Thymus (tissue), 14 donors: ENCODE measurements around the gene SDHAF1. TPM values are rescaled to one million over a fixed set of nuclear protein-coding genes. Genes with fewer than 3 reads are reported as not detected.
A peak's percentile ranks its signal among the peaks of the same experiment; 100 is the strongest.
"Not testable (repeated sequence)": the region's sequence is repeated elsewhere in the genome, so short reads cannot be mapped to it uniquely, and the experiment has no call there.

Experiments used
- DNase-seq, 9 donors: peaks; one replicate each; pipeline ENCODE4 v3.0.0-alpha.2; 2013; ENCODE audit warnings: low spot score in 9 of 9, low read depth in 6 of 9, missing footprints in 1 of 9
- H3K27ac ChIP-seq, 2 donors: one replicate each; pipeline ENCODE4 v1.5.1; 2013; ENCODE audit warnings: control low read depth in 1 of 2, low read depth in 1 of 2, low read length in 1 of 2, mild to moderate bottlenecking in 1 of 2, moderate library complexity in 1 of 2
- H3K27me3 ChIP-seq, 2 donors: one replicate each; pipeline ENCODE4 v1.5.1; 2013; ENCODE audit warnings: low read length in 1 of 2; ENCODE audit not compliant: control insufficient read depth in 2 of 2, insufficient read depth in 1 of 2
- H3K36me3 ChIP-seq, 2 donors: one replicate each; pipeline ENCODE4 v1.5.1; 2013; ENCODE audit warnings: low read length in 1 of 2, mild to moderate bottlenecking in 1 of 2, moderate library complexity in 1 of 2; ENCODE audit not compliant: control insufficient read depth in 2 of 2, insufficient read depth in 2 of 2
- H3K4me1 ChIP-seq, 2 donors: one replicate each; pipeline ENCODE4 v1.5.1; 2013; ENCODE audit warnings: low read length in 2 of 2; ENCODE audit not compliant: control insufficient read depth in 2 of 2, insufficient read depth in 2 of 2
- H3K4me3 ChIP-seq, 2 donors: one replicate each; pipeline ENCODE4 v1.5.1; 2013; ENCODE audit warnings: low read length in 2 of 2, control low read depth in 1 of 2, mild to moderate bottlenecking in 1 of 2
- H3K9me3 ChIP-seq, 2 donors: one replicate each; pipeline ENCODE4 v1.5.1; 2013; ENCODE audit warnings: low read length in 1 of 2, mild to moderate bottlenecking in 1 of 2; ENCODE audit not compliant: control insufficient read depth in 2 of 2, insufficient read depth in 1 of 2
- WGBS: extraction: QIAGEN DNeasy Blood & Tissue Kit; methylation state at CpG from one replicate; pipeline ENCODE4 v1.1.7; 2013; 5-methylcytosine and 5-hydroxymethylcytosine counted together
- long read RNA-seq, 10 donors: transcript quantifications; one replicate each; lab custom pipeline, GENCODE V29; 2026
- polyA plus RNA-seq: library from polyadenylated mRNA; stranded (reverse); fragments of 200-250 nt; gene quantifications from one replicate; pipeline ENCODE4 v1.2.3, GENCODE V29; 2013
- total RNA-seq: library from RNA; stranded (reverse); fragments of 120-200 nt; gene quantifications from one replicate; pipeline ENCODE4 v1.2.4, GENCODE V29; 2013
- donor health status: healthy.

SDHAF1 gene, protein sequence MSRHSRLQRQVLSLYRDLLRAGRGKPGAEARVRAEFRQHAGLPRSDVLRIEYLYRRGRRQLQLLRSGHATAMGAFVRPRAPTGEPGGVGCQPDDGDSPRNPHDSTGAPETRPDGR
- total RNA-seq: 28.8 TPM
- polyA plus RNA-seq: 27.2 TPM
- long read RNA-seq, donor 1, partial matches to known transcripts: 0 of 2 reads
- long read RNA-seq, donor 1, other reads (novel, unspliced or antisense): 0 of 2 reads
- long read RNA-seq, donor 2, transcript SDHAF1-201 (1 exons, 1,117 nt): major isoform, 26 of 26 reads
- long read RNA-seq, donor 2, partial matches to known transcripts: 0 of 26 reads
- long read RNA-seq, donor 2, other reads (novel, unspliced or antisense): 0 of 26 reads
- long read RNA-seq, donor 3, transcript SDHAF1-201 (1 exons, 1,117 nt): major isoform, 40 of 40 reads
- long read RNA-seq, donor 3, partial matches to known transcripts: 0 of 40 reads
- long read RNA-seq, donor 3, other reads (novel, unspliced or antisense): 0 of 40 reads
- long read RNA-seq, donor 4, transcript SDHAF1-201 (1 exons, 1,117 nt): major isoform, 11 of 11 reads
- long read RNA-seq, donor 4, partial matches to known transcripts: 0 of 11 reads
- long read RNA-seq, donor 4, other reads (novel, unspliced or antisense): 0 of 11 reads
- long read RNA-seq, donor 5, transcript SDHAF1-201 (1 exons, 1,117 nt): major isoform, 36 of 36 reads
- long read RNA-seq, donor 5, partial matches to known transcripts: 0 of 36 reads
- long read RNA-seq, donor 5, other reads (novel, unspliced or antisense): 0 of 36 reads
- long read RNA-seq, donor 6, transcript SDHAF1-201 (1 exons, 1,117 nt): major isoform, 10 of 10 reads
- long read RNA-seq, donor 6, partial matches to known transcripts: 0 of 10 reads
- long read RNA-seq, donor 6, other reads (novel, unspliced or antisense): 0 of 10 reads
- long read RNA-seq, donor 7, transcript SDHAF1-201 (1 exons, 1,117 nt): major isoform, 16 of 16 reads
- long read RNA-seq, donor 7, partial matches to known transcripts: 0 of 16 reads
- long read RNA-seq, donor 7, other reads (novel, unspliced or antisense): 0 of 16 reads
- long read RNA-seq, donor 8, transcript SDHAF1-201 (1 exons, 1,117 nt): major isoform, 13 of 13 reads
- long read RNA-seq, donor 8, partial matches to known transcripts: 0 of 13 reads
- long read RNA-seq, donor 8, other reads (novel, unspliced or antisense): 0 of 13 reads
- long read RNA-seq, donor 9, transcript SDHAF1-201 (1 exons, 1,117 nt): major isoform, 15 of 15 reads
- long read RNA-seq, donor 9, partial matches to known transcripts: 0 of 15 reads
- long read RNA-seq, donor 9, other reads (novel, unspliced or antisense): 0 of 15 reads
- long read RNA-seq, donor 10, transcript SDHAF1-201 (1 exons, 1,117 nt): major isoform, 16 of 16 reads
- long read RNA-seq, donor 10, partial matches to known transcripts: 0 of 16 reads
- long read RNA-seq, donor 10, other reads (novel, unspliced or antisense): 0 of 16 reads

DNA sequence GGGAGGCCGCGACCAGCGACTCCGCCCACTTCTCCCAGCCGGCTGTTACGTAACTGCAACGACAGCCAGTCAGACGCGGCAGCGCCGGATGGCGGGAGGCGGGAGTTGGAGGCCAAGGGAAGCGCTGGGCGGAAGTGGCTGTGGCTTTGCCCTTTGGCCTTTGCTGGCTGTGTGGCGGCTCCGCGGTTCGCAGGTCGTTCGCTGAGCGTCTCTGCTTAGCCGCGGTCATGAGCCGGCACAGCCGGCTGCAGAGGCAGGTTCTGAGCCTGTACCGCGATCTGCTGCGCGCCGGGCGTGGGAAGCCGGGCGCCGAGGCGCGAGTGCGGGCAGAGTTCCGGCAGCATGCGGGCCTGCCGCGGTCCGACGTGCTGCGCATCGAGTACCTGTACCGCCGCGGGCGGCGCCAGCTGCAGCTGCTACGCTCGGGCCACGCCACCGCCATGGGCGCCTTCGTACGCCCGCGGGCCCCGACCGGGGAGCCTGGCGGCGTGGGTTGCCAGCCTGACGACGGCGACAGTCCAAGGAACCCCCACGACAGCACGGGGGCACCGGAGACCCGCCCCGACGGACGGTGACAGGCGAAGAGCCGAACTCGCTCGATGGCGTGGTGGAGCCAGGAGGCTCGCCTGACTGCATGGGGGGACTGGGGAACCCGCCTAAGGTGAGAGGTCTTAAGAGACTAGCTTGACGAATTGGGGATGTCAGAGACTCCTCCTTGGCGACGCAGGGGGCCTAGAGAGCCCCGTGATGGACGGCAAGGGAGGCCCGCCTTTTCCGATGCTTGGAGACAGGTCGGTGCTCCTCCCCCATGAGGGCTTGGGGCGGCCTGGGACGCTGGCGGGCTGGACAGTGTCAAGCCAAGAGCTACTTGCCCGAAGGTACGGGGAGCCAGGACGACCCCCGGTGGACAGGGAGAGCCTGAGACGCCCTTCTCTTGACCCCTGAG is at the start of gene SDHAF1:
SDHAF1 (plus strand) TSS at position 141 of the 946 bp plus-strand sequence; CDS start at position 228, 87 bp downstream.
- Histone ChIP-seq H3K4me1 (peaks cover 18 to 19% of the 10 kb centered on the region in 2 donors), H3K36me3 (peaks cover 0 to 5% of the 10 kb centered on the region in 2 donors)
- 1% methylated on average over 97 of the region's 97 CpGs for WGBS

GRCh38 chr19:35946203-35946602 is 48.8 kb upstream of the SDHAF1 start:
- no peak overlapping the region for H3K4me3 ChIP-seq

More for the DNA sequence above, at the start of gene SDHAF1:
- Histone ChIP-seq H3K9me3 (peaks cover 0 to 1% of the 10 kb centered on the region in 2 donors), H3K27ac (peak within 1 kb of the TSS; percentile 0 to 43), H3K27me3 (peaks cover 0 to 8% of the 10 kb centered on the region in 2 donors), H3K4me3 (peak within 1 kb of the TSS; percentile 58 to 62)
- peak; percentile 77 to 95 (median 89) for DNase-seq

DNA sequence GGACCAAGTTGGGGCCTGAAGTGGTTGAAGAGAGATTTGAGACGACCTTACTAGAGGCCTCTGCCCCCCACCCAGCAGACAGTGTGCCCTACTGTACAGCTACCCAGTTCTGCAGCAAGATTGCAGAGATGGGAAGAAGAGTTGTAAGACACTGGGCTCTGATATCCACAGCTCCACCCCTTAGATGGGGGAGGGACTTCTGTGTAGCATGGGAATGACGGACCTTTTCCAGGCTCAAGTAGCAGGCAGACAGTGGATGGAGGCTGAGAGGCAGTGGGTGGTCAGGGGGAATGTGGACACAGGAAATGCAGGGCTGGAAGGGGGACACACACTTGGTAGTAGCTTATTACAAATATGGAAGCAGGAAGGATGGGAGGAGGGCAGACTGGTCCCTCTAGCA is 45.9 kb upstream of the SDHAF1 start:
- H3K27ac ChIP-seq: no peak overlapping the region
- H3K4me3 ChIP-seq: no peak overlapping the region
- H3K9me3 ChIP-seq: no peaks in the 10 kb centered on the region
- H3K36me3 ChIP-seq: peaks cover 0 to 5% of the 10 kb centered on the region in 2 donors
- DNase-seq: no peak
- no peaks in the 10 kb centered on the region for H3K27me3 ChIP-seq
- 82% methylated on average over 2 of the region's 2 CpGs for WGBS
- peaks cover 16 to 21% of the 10 kb centered on the region in 2 donors for H3K4me1 ChIP-seq

More at GRCh38 chr19:35946203-35946602, 48.8 kb upstream of the SDHAF1 start:
- Histone ChIP-seq H3K4me1 (no peaks in the 10 kb centered on the region), H3K27me3 (no peaks in the 10 kb centered on the region), H3K27ac (no peak overlapping the region), H3K36me3 (peaks cover 0 to 5% of the 10 kb centered on the region in 2 donors), H3K9me3 (no peaks in the 10 kb centered on the region)
- no peak for DNase-seq
- WGBS: 98% methylated on average over 4 of the region's 4 CpGs

- H3K9me3 ChIP-seq: peaks cover 0 to 5% of the 10 kb centered on the region in 2 donors
These were observed 38.9 kb upstream of the SDHAF1 start for GRCh38 chr19:35955881-35956634.

DNA sequence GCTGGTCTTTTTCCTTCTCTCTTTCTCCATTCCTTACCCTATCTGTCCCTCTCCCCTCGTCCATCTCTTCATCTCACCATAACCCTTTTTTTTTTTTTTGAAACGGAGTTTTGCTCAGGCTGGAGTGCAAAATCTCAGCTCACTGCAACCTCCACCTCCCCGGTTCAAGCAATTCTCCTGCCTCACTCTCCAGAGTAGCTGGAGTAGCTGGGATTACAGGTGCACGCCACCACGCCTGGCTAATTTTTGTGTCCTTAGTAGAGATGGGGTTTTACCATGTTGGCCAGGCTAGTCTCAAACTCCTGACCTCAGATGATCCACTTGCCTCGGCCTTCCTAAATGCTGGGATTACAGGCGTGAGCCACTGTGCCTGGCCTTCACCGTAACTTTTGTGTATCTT is 37.6 kb upstream of the SDHAF1 start:
- not testable (repeated sequence) for H3K4me3 ChIP-seq, H3K27ac ChIP-seq, DNase-seq, H3K9me3 ChIP-seq, H3K36me3 ChIP-seq
- Histone ChIP-seq H3K4me1 (peaks cover 16 to 18% of the 10 kb centered on the region in 2 donors), H3K27me3 (peaks cover 25 to 41% of the 10 kb centered on the region in 2 donors)
- 91% methylated on average over 8 of the region's 8 CpGs for WGBS

More at GRCh38 chr19:35955881-35956634, 38.9 kb upstream of the SDHAF1 start:
- Histone ChIP-seq H3K4me3 (no peak overlapping the region), H3K4me1 (peaks cover 16 to 24% of the 10 kb centered on the region in 2 donors), H3K27ac (no peak overlapping the region), H3K27me3 (peaks cover 25 to 38% of the 10 kb centered on the region in 2 donors), H3K36me3 (no peaks in the 10 kb centered on the region)
- DNase-seq: no peak
- 71% methylated on average over 6 of the region's 6 CpGs for WGBS

DNA sequence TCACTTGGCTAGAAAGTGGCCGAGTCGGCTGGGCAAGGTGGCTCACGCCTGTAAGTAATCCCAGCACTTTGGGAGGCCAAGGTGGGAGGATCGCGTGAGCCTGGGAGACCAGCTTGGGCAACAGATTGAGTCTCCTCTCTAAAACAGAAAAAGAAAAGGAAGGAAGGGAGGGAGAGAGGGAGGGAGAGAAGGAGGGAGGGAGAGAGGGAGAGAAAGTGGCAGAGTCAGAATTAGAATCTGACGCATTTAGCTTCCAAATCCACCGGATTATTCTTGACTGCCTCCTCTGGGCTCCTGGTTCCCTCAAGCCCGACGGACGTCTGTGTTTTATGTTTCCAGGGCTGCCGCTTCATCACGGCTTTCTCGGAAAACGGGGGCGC is 36.3 kb upstream of the SDHAF1 start:
- H3K9me3 ChIP-seq: peaks cover 0 to 5% of the 10 kb centered on the region in 2 donors
- peak overlapping the region in 1 of 2 donors; percentile 19 for H3K4me3 ChIP-seq
- peaks cover 25 to 41% of the 10 kb centered on the region in 2 donors for H3K27me3 ChIP-seq
- no peaks in the 10 kb centered on the region for H3K36me3 ChIP-seq
- 39% methylated on average over 15 of the region's 15 CpGs for WGBS
- no peak overlapping the region for H3K27ac ChIP-seq
- DNase-seq: no peak
- H3K4me1 ChIP-seq: peaks cover 5 to 8% of the 10 kb centered on the region in 2 donors
